HepG2 (cell line): ENCODE results near the gene ENO3. TPM values are rescaled to one million over a fixed set of nuclear protein-coding genes. Genes with fewer than 3 reads are reported as not detected.
A peak's percentile ranks its signal among the peaks of the same experiment; 100 is the strongest.

ENCODE experiments used
- ARID2 ChIP-seq: sonication (generic); formaldehyde crosslinking; IDR thresholded peaks from 2 replicates; pipeline ENCODE4 v1.8.1; 2022; ENCODE audit warnings: mild to moderate bottlenecking, missing genetic modification reagents, borderline replicate concordance
- DMAP1 ChIP-seq: IDR thresholded peaks from 2 replicates; pipeline ENCODE4 v1.6.1; 2016
- EZH2 ChIP-seq: conservative IDR thresholded peaks from 2 replicates; pipeline ENCODE4 v1.6.1; 2012; ENCODE audit warnings: mild to moderate bottlenecking, low read depth, low read length, moderate library complexity
- FOXA3 ChIP-seq: IDR thresholded peaks from 2 replicates; pipeline ENCODE4 v1.6.1; 2016; ENCODE audit warnings: missing genetic modification reagents, missing compliant biosample characterization
- FOXO4 ChIP-seq: sonication (generic); formaldehyde crosslinking; conservative IDR thresholded peaks from 2 replicates; pipeline ENCODE4 v1.8.1; 2023; ENCODE audit warnings: missing genetic modification reagents
- GATA4 ChIP-seq: sonication (generic); IDR thresholded peaks from 2 replicates; pipeline ENCODE4 v1.6.1; 2016; ENCODE audit warnings: antibody characterized with exemption, low read depth, borderline replicate concordance
- KAT2B ChIP-seq: fragments of 150-350 bp; IDR thresholded peaks from 2 replicates; pipeline ENCODE4 v1.6.1; 2014; ENCODE audit warnings: low read depth, low read length, borderline replicate concordance
- KLF15 ChIP-seq: sonication (generic); formaldehyde crosslinking; IDR thresholded peaks from 2 replicates; pipeline ENCODE4 v1.8.1; 2023; ENCODE audit warnings: borderline replicate concordance, mild to moderate bottlenecking, inconsistent platforms, missing genetic modification reagents, mixed read lengths
- MATR3 ChIP-seq: sonication (generic); formaldehyde crosslinking; IDR thresholded peaks from 2 replicates; pipeline ENCODE4 v1.4.0; 2020; ENCODE audit warnings: missing genetic modification reagents
- MTF2 ChIP-seq: sonication (generic); formaldehyde crosslinking; IDR thresholded peaks from 2 replicates; pipeline ENCODE4 v1.5.0; 2020; ENCODE audit warnings: missing genetic modification reagents, borderline replicate concordance
- NFATC3 ChIP-seq: sonication (generic); formaldehyde crosslinking; IDR thresholded peaks from 2 replicates; pipeline ENCODE4 v1.5.1; 2020; ENCODE audit warnings: mild to moderate bottlenecking, missing genetic modification reagents
- NFIB ChIP-seq: sonication (generic); formaldehyde crosslinking; IDR thresholded peaks from 2 replicates; pipeline ENCODE4 v1.9.0; 2021; ENCODE audit warnings: missing genetic modification reagents, mild to moderate bottlenecking, borderline replicate concordance
- NFKB2 ChIP-seq: sonication (generic); formaldehyde crosslinking; IDR thresholded peaks from 2 replicates; pipeline ENCODE4 v1.4.0; 2020; ENCODE audit warnings: missing genetic modification reagents, borderline replicate concordance
- NR0B2 ChIP-seq: sonication (generic); formaldehyde crosslinking; IDR thresholded peaks from 2 replicates; pipeline ENCODE4 v1.4.0; 2020; ENCODE audit warnings: mild to moderate bottlenecking, missing genetic modification reagents
- PHB2 ChIP-seq: fragments of 450-650 bp; IDR thresholded peaks from 2 replicates; pipeline ENCODE4 v1.6.1; 2018; ENCODE audit not compliant: partially characterized antibody
- RARG ChIP-seq: sonication (generic); formaldehyde crosslinking; IDR thresholded peaks from 2 replicates; pipeline ENCODE4 v1.4.0; 2020; ENCODE audit warnings: low read depth, mild to moderate bottlenecking, missing genetic modification reagents
- SNRNP70 ChIP-seq: fragments of 200-400 bp; formaldehyde crosslinking; IDR thresholded peaks from 2 replicates; pipeline ENCODE4 v1.6.1; 2017; ENCODE audit warnings: mild to moderate bottlenecking, low read depth, low read length, moderate library complexity
- SP5 ChIP-seq: IDR thresholded peaks from 2 replicates; pipeline ENCODE4 v1.6.1; 2016; ENCODE audit warnings: low read depth, borderline replicate concordance
- TBX3 ChIP-seq: fragments of 450-650 bp; IDR thresholded peaks from 2 replicates; pipeline ENCODE4 v1.6.1; 2017; ENCODE audit warnings: antibody characterized with exemption, mild to moderate bottlenecking, inconsistent platforms, borderline replicate concordance
- ZNF225 ChIP-seq: sonication (generic); formaldehyde crosslinking; IDR thresholded peaks from 2 replicates; pipeline ENCODE4 v1.4.0; 2020; ENCODE audit warnings: mild to moderate bottlenecking, missing genetic modification reagents
- ZNF33A ChIP-seq: sonication (generic); formaldehyde crosslinking; IDR thresholded peaks from 2 replicates; pipeline ENCODE4 v1.5.1; 2020; ENCODE audit warnings: missing genetic modification reagents, mild to moderate bottlenecking, moderate library complexity, borderline replicate concordance
- ZNF414 ChIP-seq: sonication (generic); formaldehyde crosslinking; IDR thresholded peaks from 2 replicates; pipeline ENCODE4 v1.5.0; 2020; ENCODE audit warnings: missing genetic modification reagents
- ZNF816 ChIP-seq: sonication (generic); formaldehyde crosslinking; IDR thresholded peaks from 2 replicates; pipeline ENCODE4 v1.8.0; 2022; ENCODE audit warnings: missing genetic modification reagents, mild to moderate bottlenecking, borderline replicate concordance
- polyA plus RNA-seq, 8 experiments: library from polyadenylated mRNA; depleted of rRNA in 3 of 8; stranded (reverse) in 7 of 8; unstranded in 1 of 8; fragments of >200 nt; fragmentation: Illumina TruSeq in 4 of 8; extraction: Trizol in 4 of 8; gene quantifications; 2 replicates each; pipeline versions ENCODE4 v1.2.1 to v1.2.3, GENCODE V29; 2011 to 2016; ENCODE audit warnings: low read depth in 4 of 8, missing spikeins in 1 of 8, mixed read lengths in 1 of 8; ENCODE audit not compliant: insufficient read depth in 1 of 8
- total RNA-seq, 5 experiments: library from RNA; depleted of rRNA; stranded (reverse); fragments of >200 nt; fragmentation: Illumina TruSeq; extraction: Trizol; gene quantifications; 2 replicates each; pipeline ENCODE4 v1.2.3, GENCODE V29; 2016; ENCODE audit warnings: low read depth in 1 of 5
- TF ChIP-seq, protein P1 (sequence below): fragments of 450-650 bp; IDR thresholded peaks from 2 replicates; pipeline ENCODE4 v1.6.1; 2016
- TF ChIP-seq, protein P2 (sequence below): sonication (generic); formaldehyde crosslinking; IDR thresholded peaks from 2 replicates; pipeline ENCODE4 v1.4.0; 2020; ENCODE audit warnings: missing genetic modification reagents
- TF ChIP-seq, protein P3 (sequence below): sonication (generic); formaldehyde crosslinking; IDR thresholded peaks from 2 replicates; pipeline ENCODE4 v1.4.0; 2020; ENCODE audit warnings: mild to moderate bottlenecking, missing genetic modification reagents

The ENO3 gene
- total and polyA plus RNA-seq, 2 of the 13 experiments (the other 11 are each of a cell fraction or from before 2014, with no cell fraction given), result 59.8 to 69.8 TPM

DNA sequence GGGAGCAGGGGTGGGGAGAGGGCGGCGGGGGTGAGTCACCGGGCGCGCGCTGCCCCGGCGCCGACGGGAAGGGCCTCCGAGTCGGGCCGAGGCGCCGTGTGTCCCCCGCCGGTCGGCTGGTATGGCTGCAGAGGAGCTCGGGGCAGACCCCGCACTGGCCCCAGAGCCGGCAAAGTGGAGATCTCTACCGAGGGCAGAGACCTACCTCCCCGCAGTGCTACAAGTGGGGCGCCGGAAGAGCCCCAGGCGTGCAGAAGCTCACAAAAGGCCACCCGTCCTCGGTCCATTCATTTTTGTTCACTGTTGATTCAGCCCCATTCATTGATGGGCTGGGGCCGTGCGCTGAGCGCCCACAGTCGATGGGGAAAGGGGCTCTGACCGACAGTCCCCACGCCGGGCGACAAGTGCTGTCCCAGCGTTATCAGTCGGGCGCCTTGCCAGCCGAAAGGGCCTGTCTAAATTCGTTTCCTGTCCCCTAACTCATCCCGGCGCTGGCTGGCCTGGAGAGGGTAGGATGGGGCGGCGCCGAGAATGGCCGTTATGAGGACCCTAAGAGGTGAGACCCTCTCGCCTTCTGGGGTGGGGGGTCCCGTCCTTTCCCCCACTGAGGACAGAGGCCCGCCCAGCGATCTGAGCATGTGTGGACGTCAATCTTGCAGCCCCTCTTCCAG lies 709 bp upstream of the ENO3 start (continued):
- TF ChIP-seq NFKB2 (CRISPR knock-in tag) (no peak), ZNF225 (CRISPR knock-in tag) (no peak), FOXO4 (CRISPR knock-in tag) (no peak), MTF2 (CRISPR knock-in tag) (peak; percentile 73; the same call in 1 of the 2 replicates), ZNF414 (CRISPR knock-in tag) (peak; percentile 64; the same call in 1 of the 2 replicates), NR0B2 (0 out of 2 replicates have a peak, but pooled peaks have one; percentile 47), KAT2B (no peak), EZH2 (no peak), DMAP1 (CRISPR knock-in tag) (no peak; the same call in 1 of the 2 replicates), KLF15 (CRISPR knock-in tag) (peak; percentile 17; the same call in 1 of the 2 replicates), NFIB (CRISPR knock-in tag) (no peak), ZNF816 (CRISPR knock-in tag) (0 out of 2 replicates have a peak, but pooled peaks have one; percentile 14), FOXA3 (CRISPR knock-in tag) (no peak; the same call in 1 of the 2 replicates), NFATC3 (CRISPR knock-in tag) (0 out of 2 replicates have a peak, but pooled peaks have one; percentile 45), SP5 (CRISPR knock-in tag) (no peak), RARG (no peak), SNRNP70 (no peak), MATR3 (CRISPR knock-in tag) (no peak), PHB2 (no peak), GATA4 (0 out of 2 replicates have a peak, but pooled peaks have one; percentile 5), ARID2 (no peak), TBX3 (no peak), ZNF33A (0 out of 2 replicates have a peak, but pooled peaks have one; percentile 10)
- TF ChIP-seq, protein P1, sequence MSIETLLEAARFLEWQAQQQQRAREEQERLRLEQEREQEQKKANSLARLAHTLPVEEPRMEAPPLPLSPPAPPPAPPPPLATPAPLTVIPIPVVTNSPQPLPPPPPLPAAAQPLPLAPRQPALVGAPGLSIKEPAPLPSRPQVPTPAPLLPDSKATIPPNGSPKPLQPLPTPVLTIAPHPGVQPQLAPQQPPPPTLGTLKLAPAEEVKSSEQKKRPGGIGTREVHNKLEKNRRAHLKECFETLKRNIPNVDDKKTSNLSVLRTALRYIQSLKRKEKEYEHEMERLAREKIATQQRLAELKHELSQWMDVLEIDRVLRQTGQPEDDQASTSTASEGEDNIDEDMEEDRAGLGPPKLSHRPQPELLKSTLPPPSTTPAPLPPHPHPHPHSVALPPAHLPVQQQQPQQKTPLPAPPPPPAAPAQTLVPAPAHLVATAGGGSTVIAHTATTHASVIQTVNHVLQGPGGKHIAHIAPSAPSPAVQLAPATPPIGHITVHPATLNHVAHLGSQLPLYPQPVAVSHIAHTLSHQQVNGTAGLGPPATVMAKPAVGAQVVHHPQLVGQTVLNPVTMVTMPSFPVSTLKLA, result no peak
- TF ChIP-seq, protein P2, sequence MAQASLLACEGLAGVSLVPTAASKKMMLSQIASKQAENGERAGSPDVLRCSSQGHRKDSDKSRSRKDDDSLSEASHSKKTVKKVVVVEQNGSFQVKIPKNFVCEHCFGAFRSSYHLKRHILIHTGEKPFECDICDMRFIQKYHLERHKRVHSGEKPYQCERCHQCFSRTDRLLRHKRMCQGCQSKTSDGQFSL, result no peak
- TF ChIP-seq, protein P3, sequence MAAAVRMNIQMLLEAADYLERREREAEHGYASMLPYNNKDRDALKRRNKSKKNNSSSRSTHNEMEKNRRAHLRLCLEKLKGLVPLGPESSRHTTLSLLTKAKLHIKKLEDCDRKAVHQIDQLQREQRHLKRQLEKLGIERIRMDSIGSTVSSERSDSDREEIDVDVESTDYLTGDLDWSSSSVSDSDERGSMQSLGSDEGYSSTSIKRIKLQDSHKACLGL, result peak; percentile 78
